Measurements from ENCODE around the gene PKP4.

PKP4 gene

DNA sequence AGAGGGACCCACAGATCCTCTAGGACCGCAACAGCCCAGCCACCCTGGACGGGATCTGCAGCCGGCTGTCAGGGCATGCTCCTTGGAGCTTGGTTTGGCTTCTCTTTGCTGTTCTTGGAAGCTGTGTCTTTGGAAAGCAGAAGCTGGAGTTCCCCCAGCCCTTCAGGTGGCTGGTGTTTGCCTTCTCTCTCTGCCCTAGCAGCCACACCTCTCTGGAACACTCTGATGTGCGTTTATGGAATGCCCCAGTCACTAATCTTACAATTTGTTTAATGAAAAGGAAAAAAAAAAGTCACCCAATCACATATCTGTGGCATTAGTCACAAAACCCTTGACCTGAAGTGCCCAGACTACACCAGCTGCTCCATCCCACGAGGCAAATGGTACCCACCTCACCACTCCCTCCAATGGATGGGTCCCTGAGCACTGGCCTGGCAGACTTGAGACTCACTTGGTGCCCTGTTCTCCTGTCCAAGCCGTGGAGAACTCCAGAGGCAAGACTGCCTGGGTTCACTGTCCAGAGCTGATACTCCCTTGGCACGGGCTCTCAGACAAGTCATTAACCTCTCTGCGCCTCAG, 268.1 kb downstream of the PKP4 start:
- no peak for TF ChIP-seq POLR2AphosphoS5 (IDR thresholded peaks at IDR 0.05; ENCODE audit: low read depth, low read length)
- TF ChIP-seq, protein P1, sequence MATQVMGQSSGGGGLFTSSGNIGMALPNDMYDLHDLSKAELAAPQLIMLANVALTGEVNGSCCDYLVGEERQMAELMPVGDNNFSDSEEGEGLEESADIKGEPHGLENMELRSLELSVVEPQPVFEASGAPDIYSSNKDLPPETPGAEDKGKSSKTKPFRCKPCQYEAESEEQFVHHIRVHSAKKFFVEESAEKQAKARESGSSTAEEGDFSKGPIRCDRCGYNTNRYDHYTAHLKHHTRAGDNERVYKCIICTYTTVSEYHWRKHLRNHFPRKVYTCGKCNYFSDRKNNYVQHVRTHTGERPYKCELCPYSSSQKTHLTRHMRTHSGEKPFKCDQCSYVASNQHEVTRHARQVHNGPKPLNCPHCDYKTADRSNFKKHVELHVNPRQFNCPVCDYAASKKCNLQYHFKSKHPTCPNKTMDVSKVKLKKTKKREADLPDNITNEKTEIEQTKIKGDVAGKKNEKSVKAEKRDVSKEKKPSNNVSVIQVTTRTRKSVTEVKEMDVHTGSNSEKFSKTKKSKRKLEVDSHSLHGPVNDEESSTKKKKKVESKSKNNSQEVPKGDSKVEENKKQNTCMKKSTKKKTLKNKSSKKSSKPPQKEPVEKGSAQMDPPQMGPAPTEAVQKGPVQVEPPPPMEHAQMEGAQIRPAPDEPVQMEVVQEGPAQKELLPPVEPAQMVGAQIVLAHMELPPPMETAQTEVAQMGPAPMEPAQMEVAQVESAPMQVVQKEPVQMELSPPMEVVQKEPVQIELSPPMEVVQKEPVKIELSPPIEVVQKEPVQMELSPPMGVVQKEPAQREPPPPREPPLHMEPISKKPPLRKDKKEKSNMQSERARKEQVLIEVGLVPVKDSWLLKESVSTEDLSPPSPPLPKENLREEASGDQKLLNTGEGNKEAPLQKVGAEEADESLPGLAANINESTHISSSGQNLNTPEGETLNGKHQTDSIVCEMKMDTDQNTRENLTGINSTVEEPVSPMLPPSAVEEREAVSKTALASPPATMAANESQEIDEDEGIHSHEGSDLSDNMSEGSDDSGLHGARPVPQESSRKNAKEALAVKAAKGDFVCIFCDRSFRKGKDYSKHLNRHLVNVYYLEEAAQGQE (IDR thresholded peaks at IDR 0.05; ENCODE audit: insufficient read depth in 1 of 2, low read depth in 2 of 2, low read length in 2 of 2) = no peak
- TF ChIP-seq SIN3A (IDR thresholded peaks at IDR 0.05; ENCODE audit: borderline replicate concordance, insufficient read depth, low read length) = no peak
- TF ChIP-seq TAF1 (IDR thresholded peaks at IDR 0.05; ENCODE audit: borderline replicate concordance, insufficient read depth, low read length) = no peak
- TF ChIP-seq FOXP2 (optimal IDR thresholded peaks at IDR 0.05; ENCODE audit: borderline replicate concordance, extremely low read depth, extremely low read length, insufficient read depth) = no peak

DNA sequence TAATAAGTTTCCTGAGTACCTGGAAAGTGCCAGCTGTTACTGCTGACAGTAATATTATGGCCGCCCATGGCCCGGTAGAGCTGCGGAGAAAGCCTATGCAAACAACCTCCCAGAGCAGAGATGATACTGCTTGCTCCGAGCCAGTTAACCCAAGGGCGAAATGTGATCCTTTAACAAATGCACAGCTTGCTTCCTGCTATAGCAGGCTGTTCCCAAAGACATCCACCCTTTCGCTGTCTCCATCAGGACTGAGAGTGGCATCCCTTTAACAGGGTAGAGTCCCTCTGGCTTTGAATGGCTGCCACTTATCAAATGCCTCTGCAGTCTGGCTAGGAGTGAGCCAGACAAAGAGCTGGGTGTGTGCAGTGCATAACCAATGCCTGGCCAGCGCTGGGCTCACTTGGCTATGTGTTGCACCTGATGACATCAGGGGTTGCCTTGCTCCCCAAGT, 268.7 kb downstream of the PKP4 start:
- TF ChIP-seq FOXP2 (optimal IDR thresholded peaks at IDR 0.05; ENCODE audit: borderline replicate concordance, extremely low read depth, extremely low read length, insufficient read depth) = no peak
- TF ChIP-seq, protein P1 (IDR thresholded peaks at IDR 0.05; ENCODE audit: insufficient read depth in 1 of 2, low read depth in 2 of 2, low read length in 2 of 2) = no peak
- TF ChIP-seq SIN3A (IDR thresholded peaks at IDR 0.05; ENCODE audit: borderline replicate concordance, insufficient read depth, low read length) = no peak
- no peak for TF ChIP-seq TAF1 (IDR thresholded peaks at IDR 0.05; ENCODE audit: borderline replicate concordance, insufficient read depth, low read length)
- TF ChIP-seq POLR2AphosphoS5 (IDR thresholded peaks at IDR 0.05; ENCODE audit: low read depth, low read length) = no peak

DNA sequence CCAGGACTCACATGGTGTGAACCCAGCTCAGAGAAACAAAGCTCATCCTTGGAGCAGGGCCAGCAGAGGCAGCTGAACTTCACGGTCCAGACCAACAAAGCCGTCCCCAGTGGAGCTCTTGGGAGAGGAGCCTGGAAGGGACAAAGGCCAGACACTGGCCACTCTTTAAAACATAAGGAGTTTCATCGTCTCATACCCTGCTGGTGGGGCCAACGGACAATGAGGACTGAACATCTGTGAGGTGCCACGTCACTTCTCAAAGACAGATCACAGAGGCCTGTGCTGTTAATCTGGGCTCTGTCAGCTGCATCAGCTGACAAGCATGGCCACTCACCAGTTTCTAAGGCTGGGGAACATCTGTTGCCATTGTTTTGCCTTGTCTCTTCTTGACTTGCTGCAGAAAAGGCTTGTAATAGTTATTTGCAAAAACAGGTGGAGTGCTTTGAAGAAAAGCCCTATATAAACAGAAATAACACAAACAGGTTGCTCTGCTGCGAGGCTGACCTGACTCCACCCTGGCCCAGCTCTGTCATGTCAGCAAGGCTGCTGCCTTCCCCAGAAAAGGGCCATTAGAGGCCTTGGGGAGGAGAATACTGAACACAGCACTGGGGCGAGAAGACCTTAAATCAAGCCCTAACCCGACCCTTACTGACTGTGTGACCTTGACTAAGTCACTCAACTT, 270.3 kb downstream of the PKP4 start:
- TF ChIP-seq TAF1 (IDR thresholded peaks at IDR 0.05; ENCODE audit: borderline replicate concordance, insufficient read depth, low read length) (no peak), FOXP2 (optimal IDR thresholded peaks at IDR 0.05; ENCODE audit: borderline replicate concordance, extremely low read depth, extremely low read length, insufficient read depth) (no peak), POLR2AphosphoS5 (IDR thresholded peaks at IDR 0.05; ENCODE audit: low read depth, low read length) (no peak), SIN3A (IDR thresholded peaks at IDR 0.05; ENCODE audit: borderline replicate concordance, insufficient read depth, low read length) (no peak)
- TF ChIP-seq, protein P1 (IDR thresholded peaks at IDR 0.05; ENCODE audit: insufficient read depth in 1 of 2, low read depth in 2 of 2, low read length in 2 of 2) = no peak

DNA sequence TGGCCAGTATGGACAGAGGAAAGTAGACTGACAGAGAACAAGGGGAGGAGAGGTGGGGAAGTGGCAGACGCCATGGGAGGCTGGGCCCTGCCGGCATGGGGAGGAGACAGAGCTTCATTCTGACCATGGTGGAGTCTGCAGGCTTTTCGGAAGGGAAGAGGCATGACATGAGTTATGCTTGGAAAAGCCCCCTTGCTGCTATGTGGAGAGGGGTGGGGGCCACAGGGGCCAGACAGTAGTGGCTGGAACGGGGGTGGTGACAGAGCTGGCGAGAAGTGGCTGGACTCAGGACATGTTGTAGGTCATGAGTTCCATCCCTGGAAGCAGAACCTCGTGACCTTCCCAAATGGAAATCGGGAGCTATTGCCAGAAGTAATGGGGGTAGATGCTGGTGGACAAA, 271.7 kb downstream of the PKP4 start:
- TF ChIP-seq POLR2AphosphoS5 (IDR thresholded peaks at IDR 0.05; ENCODE audit: low read depth, low read length) = no peak

DNA sequence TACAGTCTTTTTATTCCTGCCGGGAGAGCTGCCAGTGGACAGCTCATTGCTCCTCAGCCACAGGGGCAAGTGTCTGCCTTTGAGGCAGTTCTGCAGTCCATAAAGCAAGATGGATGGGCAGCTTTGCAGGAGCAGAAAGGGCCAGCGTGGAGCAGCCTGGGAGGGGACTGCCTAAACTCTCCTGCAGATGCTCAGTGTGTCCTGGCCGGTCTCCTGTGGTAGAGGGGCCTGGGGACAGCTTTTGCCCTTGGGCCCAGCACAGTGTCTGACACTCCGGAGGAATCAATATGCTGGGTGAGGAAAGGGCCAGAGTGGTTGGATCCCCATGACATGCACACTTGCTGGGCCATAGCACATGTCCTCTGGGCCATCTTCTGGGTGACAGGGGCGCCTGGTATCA, 272.7 kb downstream of the PKP4 start:
- no peak for TF ChIP-seq TAF1 (IDR thresholded peaks at IDR 0.05; ENCODE audit: borderline replicate concordance, insufficient read depth, low read length)
- TF ChIP-seq, protein P1 (IDR thresholded peaks at IDR 0.05; ENCODE audit: insufficient read depth in 1 of 2, low read depth in 2 of 2, low read length in 2 of 2) = no peak
- no peak for TF ChIP-seq POLR2AphosphoS5 (IDR thresholded peaks at IDR 0.05; ENCODE audit: low read depth, low read length)
- no peak for TF ChIP-seq SIN3A (IDR thresholded peaks at IDR 0.05; ENCODE audit: borderline replicate concordance, insufficient read depth, low read length)
- no peak for TF ChIP-seq FOXP2 (optimal IDR thresholded peaks at IDR 0.05; ENCODE audit: borderline replicate concordance, extremely low read depth, extremely low read length, insufficient read depth)
